Upper lobe of left lung (tissue), 4 donors: Measurements from ENCODE around the gene ACACA.

Experiments used
- EP300 ChIP-seq, 4 donors: sonication (generic); formaldehyde crosslinking; IDR thresholded peaks; one replicate each; pipeline ENCODE4 v1.5.1; 2017; ENCODE audit warnings: antibody characterized with exemption in 4 of 4, control low read depth in 2 of 4
- POLR2A ChIP-seq, 4 donors: fragments of 450-650 bp; IDR thresholded peaks; one replicate each; pipeline ENCODE4 v1.5.1; 2016 to 2017; ENCODE audit warnings: antibody characterized with exemption in 4 of 4, mild to moderate bottlenecking in 2 of 4
- TF ChIP-seq, protein P1 (sequence below), 6 experiments: fragments of 450-650 bp in 4 of 6; fragments of 200-600 bp in 2 of 6; sonication (generic) in 2 of 6; IDR thresholded peaks; one replicate each; pipeline ENCODE4 v1.5.1; 2016 to 2019; ENCODE audit warnings: antibody characterized with exemption in 6 of 6

DNA sequence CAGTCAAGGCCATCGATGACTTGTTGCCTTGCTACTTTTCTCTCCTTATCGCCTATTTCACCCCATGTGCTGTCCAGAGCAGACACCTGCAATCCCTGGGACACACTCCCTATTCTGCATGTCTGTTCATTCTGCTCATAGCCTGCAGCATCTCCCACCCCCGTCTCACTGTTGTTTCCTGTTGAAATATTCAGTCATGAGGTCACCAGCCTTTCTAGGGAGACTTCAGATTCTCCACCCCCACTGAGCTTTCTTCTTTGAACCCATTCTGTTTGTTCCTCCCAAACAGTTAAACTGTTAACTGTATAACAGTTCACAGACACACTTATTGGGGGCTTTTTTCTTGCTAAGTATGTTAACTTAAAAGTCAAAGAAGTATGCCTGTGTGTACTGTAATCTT lies 363.4 kb downstream of the ACACA start:
- TF ChIP-seq, protein P1, sequence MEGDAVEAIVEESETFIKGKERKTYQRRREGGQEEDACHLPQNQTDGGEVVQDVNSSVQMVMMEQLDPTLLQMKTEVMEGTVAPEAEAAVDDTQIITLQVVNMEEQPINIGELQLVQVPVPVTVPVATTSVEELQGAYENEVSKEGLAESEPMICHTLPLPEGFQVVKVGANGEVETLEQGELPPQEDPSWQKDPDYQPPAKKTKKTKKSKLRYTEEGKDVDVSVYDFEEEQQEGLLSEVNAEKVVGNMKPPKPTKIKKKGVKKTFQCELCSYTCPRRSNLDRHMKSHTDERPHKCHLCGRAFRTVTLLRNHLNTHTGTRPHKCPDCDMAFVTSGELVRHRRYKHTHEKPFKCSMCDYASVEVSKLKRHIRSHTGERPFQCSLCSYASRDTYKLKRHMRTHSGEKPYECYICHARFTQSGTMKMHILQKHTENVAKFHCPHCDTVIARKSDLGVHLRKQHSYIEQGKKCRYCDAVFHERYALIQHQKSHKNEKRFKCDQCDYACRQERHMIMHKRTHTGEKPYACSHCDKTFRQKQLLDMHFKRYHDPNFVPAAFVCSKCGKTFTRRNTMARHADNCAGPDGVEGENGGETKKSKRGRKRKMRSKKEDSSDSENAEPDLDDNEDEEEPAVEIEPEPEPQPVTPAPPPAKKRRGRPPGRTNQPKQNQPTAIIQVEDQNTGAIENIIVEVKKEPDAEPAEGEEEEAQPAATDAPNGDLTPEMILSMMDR (IDR thresholded peaks at IDR 0.05), result no peak
- TF ChIP-seq POLR2A (IDR thresholded peaks at IDR 0.05) (no peak), EP300 (IDR thresholded peaks at IDR 0.05) (no peak)
